K562 (cell line): ENCODE measurements around the gene ZNF121. TPM values are rescaled to one million over a fixed set of nuclear protein-coding genes. Genes with fewer than 3 reads are reported as not detected.

ENCODE experiments used
- BCL6 ChIP-seq: fragments of 250-450 bp; sonication (Bioruptor Pico); IDR thresholded peaks from 2 replicates; pipeline ENCODE4 v1.4.0; 2020
- CEBPG ChIP-seq, 3 experiments: fragments of 200-800 bp in 1 of 3; sonication (Bioruptor generic) in 1 of 3; sonication (generic) in 1 of 3; formaldehyde crosslinking in 1 of 3; IDR thresholded peaks in 2 of 3; conservative IDR thresholded peaks in 1 of 3; 2 replicates each; pipeline versions ENCODE4 v1.6.1 to v1.8.0; 2016 to 2022; ENCODE audit warnings: missing compliant biosample characterization in 2 of 3, missing genetic modification characterization in 2 of 3, mild to moderate bottlenecking in 1 of 3, missing genetic modification reagents in 1 of 3
- CREB3 ChIP-seq: fragments of 450-650 bp; conservative IDR thresholded peaks from 2 replicates; pipeline ENCODE4 v1.6.1; 2016; ENCODE audit warnings: missing genetic modification characterization, low read depth, mild to moderate bottlenecking, missing compliant biosample characterization, moderate library complexity
- DACH1 ChIP-seq: fragments of 450-650 bp; IDR thresholded peaks from 2 replicates; pipeline ENCODE4 v1.6.1; 2018; ENCODE audit not compliant: partially characterized antibody
- HDAC8 ChIP-seq: fragments of 450-650 bp; IDR thresholded peaks from 2 replicates; pipeline ENCODE4 v1.6.1; 2016; ENCODE audit warnings: mild to moderate bottlenecking, missing genetic modification characterization, moderate library complexity, missing compliant biosample characterization
- HMGXB4 ChIP-seq: sonication (generic); formaldehyde crosslinking; IDR thresholded peaks from 2 replicates; pipeline ENCODE4 v1.8.1; 2023; ENCODE audit warnings: mild to moderate bottlenecking, missing genetic modification reagents
- JUN ChIP-seq, 2 experiments: sonication (generic) in 1 of 2; formaldehyde crosslinking in 1 of 2; IDR thresholded peaks; 2 replicates each; pipeline versions ENCODE4 v1.6.1 to v1.8.0; 2012 to 2022; ENCODE audit warnings: borderline replicate concordance in 2 of 2, mild to moderate bottlenecking in 2 of 2, improper control_type of control experiment in 1 of 2, low read depth in 1 of 2, low read length in 1 of 2, missing genetic modification reagents in 1 of 2
- MYNN ChIP-seq, 2 experiments: sonication (generic); formaldehyde crosslinking in 1 of 2; IDR thresholded peaks; 2 replicates each; pipeline versions ENCODE4 v1.5.0 to v1.6.1; 2016 to 2020; ENCODE audit warnings: antibody characterized with exemption in 1 of 2, missing genetic modification reagents in 1 of 2
- NBN ChIP-seq: fragments of 450-650 bp; IDR thresholded peaks from 2 replicates; pipeline ENCODE4 v1.6.1; 2016; ENCODE audit warnings: low read depth, mild to moderate bottlenecking
- PHB2 ChIP-seq: fragments of 450-650 bp; IDR thresholded peaks from 2 replicates; pipeline ENCODE4 v1.6.1; 2017; ENCODE audit warnings: low read depth
- PKNOX1 ChIP-seq: fragments of 450-650 bp; IDR thresholded peaks from 2 replicates; pipeline ENCODE4 v1.6.1; 2016
- PTTG1 ChIP-seq: fragments of 450-650 bp; IDR thresholded peaks from 2 replicates; pipeline ENCODE4 v1.6.1; 2016; ENCODE audit warnings: low read depth, mild to moderate bottlenecking, missing genetic modification characterization, missing compliant biosample characterization
- RAD51 ChIP-seq: fragments of 450-650 bp; IDR thresholded peaks from 2 replicates; pipeline ENCODE4 v1.7.1; 2016; ENCODE audit warnings: low read depth, mild to moderate bottlenecking, borderline replicate concordance
- RHOXF2B ChIP-seq: fragments of 250-450 bp; sonication (Bioruptor Pico); conservative IDR thresholded peaks from 2 replicates; pipeline ENCODE4 v1.5.1; 2021
- SRSF9 ChIP-seq: fragments of 200-400 bp; formaldehyde crosslinking; IDR thresholded peaks from 2 replicates; pipeline ENCODE4 v1.6.1; 2017; ENCODE audit warnings: low read depth, low read length, borderline replicate concordance
- TEAD2 ChIP-seq: fragments of 450-650 bp; IDR thresholded peaks from 2 replicates; pipeline ENCODE4 v1.6.1; 2016; ENCODE audit warnings: missing genetic modification characterization, control low read depth, missing compliant biosample characterization
- TOE1 ChIP-seq, 2 experiments: fragments of 450-650 bp in 1 of 2; sonication (generic) in 1 of 2; formaldehyde crosslinking in 1 of 2; IDR thresholded peaks; 2 replicates each; pipeline versions ENCODE4 v1.7.1 to v1.8.0; 2016 to 2022; ENCODE audit warnings: borderline replicate concordance in 2 of 2, mild to moderate bottlenecking in 2 of 2, antibody characterized with exemption in 1 of 2, inconsistent platforms in 1 of 2, low read depth in 1 of 2, missing genetic modification reagents in 1 of 2, moderate library complexity in 1 of 2
- TRIM24 ChIP-seq, 2 experiments: fragments of 450-650 bp; IDR thresholded peaks; 2 replicates each; pipeline ENCODE4 v1.6.1; 2016
- ZC3H4 ChIP-seq: sonication (generic); formaldehyde crosslinking; IDR thresholded peaks from 2 replicates; pipeline ENCODE4 v1.9.0; 2021; ENCODE audit warnings: missing genetic modification reagents, borderline replicate concordance
- ZNF12 ChIP-seq: sonication (generic); formaldehyde crosslinking; IDR thresholded peaks from 2 replicates; pipeline ENCODE4 v1.4.0; 2020; ENCODE audit warnings: mild to moderate bottlenecking, missing genetic modification reagents
- ZNF224 ChIP-seq: sonication (generic); formaldehyde crosslinking; IDR thresholded peaks from 2 replicates; pipeline ENCODE4 v1.8.0; 2022; ENCODE audit warnings: mild to moderate bottlenecking, missing genetic modification reagents
- ZNF253 ChIP-seq: fragments of 250-450 bp; sonication (Bioruptor Pico); conservative IDR thresholded peaks from 2 replicates; pipeline ENCODE4 v1.6.1; 2021; ENCODE audit warnings: mild to moderate bottlenecking
- ZNF75A ChIP-seq: fragments of 450-650 bp; formaldehyde crosslinking; IDR thresholded peaks from 2 replicates; pipeline ENCODE4 v1.4.0; 2020; ENCODE audit warnings: mild to moderate bottlenecking
- ZZZ3 ChIP-seq: fragments of 450-650 bp; IDR thresholded peaks from 2 replicates; pipeline ENCODE4 v1.6.1; 2016; ENCODE audit warnings: antibody characterized with exemption, mild to moderate bottlenecking, moderate library complexity
- polyA plus RNA-seq, 8 experiments: library from polyadenylated mRNA; depleted of rRNA in 4 of 8; stranded (reverse) in 5 of 8; unstranded in 3 of 8; fragments of >200 nt; fragmentation: Nextera tagmentation in 2 of 8; fragmentation: Illumina TruSeq in 1 of 8; extraction: Ambion mirVana in 2 of 8; extraction: Trizol in 1 of 8; gene quantifications; 2 replicates each; pipeline versions ENCODE4 v1.2.1 to v1.2.3, GENCODE V29; 2011 to 2014; ENCODE audit warnings: inconsistent platforms in 1 of 8, missing spikeins in 1 of 8
- total RNA-seq, 7 experiments: library from RNA; depleted of rRNA in 6 of 7; stranded (reverse); fragments of >200 nt in 6 of 7; fragmentation: Illumina TruSeq in 2 of 7; extraction: Trizol in 2 of 7; gene quantifications; 2 replicates each; pipeline versions ENCODE4 v1.2.1 to v1.2.3, GENCODE V29; 2011 to 2021; ENCODE audit warnings: low replicate concordance in 1 of 7

The ZNF121 gene
- total and polyA plus RNA-seq, 9 of the 15 experiments (the other 6 are each of a cell fraction or from before 2014, with no cell fraction given): 14.6 to 115 (median 33.4) TPM

- TF ChIP-seq ZC3H4 (CRISPR knock-in tag): no peak
- no peak for TF ChIP-seq ZNF75A (CRISPR knock-in tag)
- TF ChIP-seq BCL6 (CRISPR knock-in tag): no peak
- TF ChIP-seq ZNF12 (CRISPR knock-in tag): peak; percentile 75; the same call in 1 of the 2 replicates
- TF ChIP-seq TRIM24 (IDR thresholded peaks at IDR 0.05): peak in 1 of 2 experiments; percentile 36; a peak in 1 of 4 replicates
- no peak for TF ChIP-seq MYNN (IDR thresholded peaks at IDR 0.05)
- no peak for TF ChIP-seq MYNN (CRISPR knock-in tag; IDR thresholded peaks at IDR 0.05)
- no peak for TF ChIP-seq CREB3 (tag)
- TF ChIP-seq PTTG1: no peak
- no peak for TF ChIP-seq DACH1
- peak; percentile 44; the same call in 1 of the 2 replicates for TF ChIP-seq CEBPG (CRISPR knock-in tag; IDR thresholded peaks at IDR 0.05)
- TF ChIP-seq CEBPG (tag; conservative IDR thresholded peaks at IDR 0.05 in 1 of 2, IDR thresholded peaks at IDR 0.05 in 1 of 2): no peak
- TF ChIP-seq JUN (IDR thresholded peaks at IDR 0.05; ENCODE audit: borderline replicate concordance, low read depth, low read length): peak; percentile 55; the same call in 1 of the 2 replicates
- TF ChIP-seq JUN (CRISPR knock-in tag; IDR thresholded peaks at IDR 0.05; ENCODE audit: borderline replicate concordance): no peak
- no peak for TF ChIP-seq HDAC8 (tag)
- no peak for TF ChIP-seq TEAD2 (tag)
- no peak for TF ChIP-seq RHOXF2B (CRISPR knock-in tag)
- TF ChIP-seq TOE1 (IDR thresholded peaks at IDR 0.05; ENCODE audit: borderline replicate concordance): peak; percentile 68
- TF ChIP-seq TOE1 (CRISPR knock-in tag; IDR thresholded peaks at IDR 0.05; ENCODE audit: borderline replicate concordance, low read depth): no peak
- TF ChIP-seq PHB2: no peak
- TF ChIP-seq ZNF253 (CRISPR knock-in tag): no peak
- no peak for TF ChIP-seq HMGXB4 (CRISPR knock-in tag)
- no peak for TF ChIP-seq RAD51
- peak; percentile 53 for TF ChIP-seq NBN
- TF ChIP-seq PKNOX1: no peak
- 0 out of 2 replicates have a peak, but pooled peaks have one; percentile 31 for TF ChIP-seq ZNF224 (CRISPR knock-in tag)
- TF ChIP-seq SRSF9: no peak
- TF ChIP-seq ZZZ3: no peak
These were observed at the start of gene ZNF121 (continued) for GRCh38 chr19:9584073-9584833.
